Right atrium auricular region (tissue), 2 donors: ENCODE data around the gene PID1. TPM values are rescaled to one million over a fixed set of nuclear protein-coding genes. Genes with fewer than 3 reads are reported as not detected.

Source experiments
- DNase-seq: peaks from one replicate; pipeline ENCODE4 v3.0.0-alpha.2; 2019; ENCODE audit warnings: low spot score
- H3K27ac ChIP-seq, 2 donors: fragments of 200-600 bp; sonication (generic); 1 replicate in 1 of 2; 2 replicates in 1 of 2; pipeline ENCODE4 v1.5.1; 2016 to 2019
- H3K27me3 ChIP-seq, 2 donors: fragments of 200-600 bp; sonication (generic); one replicate each; pipeline versions ENCODE4 v1.5.1 to v1.6.0; 2017 to 2019
- H3K36me3 ChIP-seq: fragments of 200-600 bp; sonication (generic); one replicate; pipeline ENCODE4 v1.5.1; 2016
- H3K4me1 ChIP-seq, 2 donors: fragments of 200-600 bp; sonication (generic); one replicate each; pipeline versions ENCODE4 v1.5.1 to v1.6.0; 2017 to 2019
- H3K4me3 ChIP-seq, 2 donors: fragments of 200-600 bp; sonication (generic); 1 replicate in 1 of 2; 2 replicates in 1 of 2; pipeline ENCODE4 v1.5.1; 2017 to 2019; ENCODE audit warnings: mild to moderate bottlenecking in 1 of 2, moderate library complexity in 1 of 2
- H3K9me3 ChIP-seq, 2 donors: fragments of 200-600 bp; sonication (generic); one replicate each; pipeline ENCODE4 v1.5.1; 2019
- total RNA-seq, 2 donors: library from RNA; depleted of rRNA; stranded (reverse); fragments of >200 nt; gene quantifications; one replicate each; pipeline ENCODE4 v1.1.0, GENCODE V29; 2016
- TF ChIP-seq, protein P1 (sequence below), 2 donors: fragments of 200-600 bp; sonication (generic); IDR thresholded peaks; one replicate each; pipeline ENCODE4 v1.5.1; 2019; ENCODE audit warnings: antibody characterized with exemption in 2 of 2

PID1 gene
- total RNA-seq, 2 donors from 2014 or later: 9.1 to 24.0 TPM

DNA sequence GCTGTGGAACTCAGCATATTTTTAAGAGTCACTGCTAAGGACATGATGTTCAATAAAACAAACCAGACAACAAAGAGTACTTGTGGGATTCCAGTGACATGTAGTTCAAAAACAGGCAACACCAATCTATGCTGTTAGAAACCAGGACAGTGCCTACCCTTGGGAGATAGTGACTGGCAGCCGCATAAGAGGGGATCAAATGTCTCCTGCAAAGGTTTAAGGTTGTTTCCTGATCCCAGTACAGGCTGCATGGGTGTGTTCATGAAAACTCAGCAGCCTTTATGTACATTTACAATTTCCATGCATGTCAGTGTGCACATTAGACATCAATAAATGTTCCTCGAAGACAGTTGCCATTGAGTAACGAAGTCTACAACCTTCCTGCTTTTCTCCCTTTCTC is 183.8 kb downstream of the PID1 start:
- Histone ChIP-seq H3K4me1 (peaks cover 0 to 27% of the 10 kb centered on the region in 2 donors), H3K9me3 (peaks cover 3 to 4% of the 10 kb centered on the region in 2 donors), H3K4me3 (no peak overlapping the region), H3K27ac (no peak overlapping the region), H3K27me3 (no peaks in the 10 kb centered on the region), H3K36me3 (no peaks in the 10 kb centered on the region)
- TF ChIP-seq, protein P1, sequence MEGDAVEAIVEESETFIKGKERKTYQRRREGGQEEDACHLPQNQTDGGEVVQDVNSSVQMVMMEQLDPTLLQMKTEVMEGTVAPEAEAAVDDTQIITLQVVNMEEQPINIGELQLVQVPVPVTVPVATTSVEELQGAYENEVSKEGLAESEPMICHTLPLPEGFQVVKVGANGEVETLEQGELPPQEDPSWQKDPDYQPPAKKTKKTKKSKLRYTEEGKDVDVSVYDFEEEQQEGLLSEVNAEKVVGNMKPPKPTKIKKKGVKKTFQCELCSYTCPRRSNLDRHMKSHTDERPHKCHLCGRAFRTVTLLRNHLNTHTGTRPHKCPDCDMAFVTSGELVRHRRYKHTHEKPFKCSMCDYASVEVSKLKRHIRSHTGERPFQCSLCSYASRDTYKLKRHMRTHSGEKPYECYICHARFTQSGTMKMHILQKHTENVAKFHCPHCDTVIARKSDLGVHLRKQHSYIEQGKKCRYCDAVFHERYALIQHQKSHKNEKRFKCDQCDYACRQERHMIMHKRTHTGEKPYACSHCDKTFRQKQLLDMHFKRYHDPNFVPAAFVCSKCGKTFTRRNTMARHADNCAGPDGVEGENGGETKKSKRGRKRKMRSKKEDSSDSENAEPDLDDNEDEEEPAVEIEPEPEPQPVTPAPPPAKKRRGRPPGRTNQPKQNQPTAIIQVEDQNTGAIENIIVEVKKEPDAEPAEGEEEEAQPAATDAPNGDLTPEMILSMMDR (IDR thresholded peaks at IDR 0.05): no peak
- no peak for DNase-seq

- Histone ChIP-seq H3K36me3 (no peaks in the 10 kb centered on the region), H3K9me3 (peaks cover 5 to 6% of the 10 kb centered on the region in 2 donors), H3K4me1 (peaks cover 0 to 32% of the 10 kb centered on the region in 2 donors), H3K27ac (no peak overlapping the region), H3K27me3 (no peaks in the 10 kb centered on the region), H3K4me3 (no peak overlapping the region)
- DNase-seq: no peak
- TF ChIP-seq, protein P1 (IDR thresholded peaks at IDR 0.05): no peak
Observed at GRCh38 chr2:229085439-229085838, 185.6 kb downstream of the PID1 start.

DNA sequence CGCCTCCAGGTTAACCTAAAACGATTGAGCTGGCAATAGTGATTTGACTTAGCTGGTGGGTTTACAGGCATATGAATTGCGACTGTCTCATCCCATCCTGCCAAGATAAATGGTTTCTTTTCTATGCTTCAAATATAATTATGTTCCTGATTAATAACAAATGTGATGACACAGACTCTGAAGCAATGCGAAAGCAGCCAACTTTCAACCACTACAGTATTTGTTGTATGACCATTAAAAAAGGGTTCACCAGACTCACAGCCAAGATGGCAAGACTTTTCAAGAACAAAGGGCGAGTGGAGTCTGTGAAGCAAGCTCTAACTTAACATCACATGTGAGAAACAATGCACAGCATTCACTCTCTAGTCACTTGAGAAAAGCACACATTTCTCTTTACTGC is 186.6 kb downstream of the PID1 start:
- no peaks in the 10 kb centered on the region for H3K36me3 ChIP-seq
- no peak for DNase-seq
- peak overlapping the region; percentile 52 to 57 for H3K27ac ChIP-seq
- TF ChIP-seq, protein P1 (IDR thresholded peaks at IDR 0.05): no peak
- H3K27me3 ChIP-seq: no peaks in the 10 kb centered on the region
- H3K4me3 ChIP-seq: no peak overlapping the region
- H3K4me1 ChIP-seq: peaks cover 0 to 32% of the 10 kb centered on the region in 2 donors
- peaks cover 5 to 6% of the 10 kb centered on the region in 2 donors for H3K9me3 ChIP-seq

DNA sequence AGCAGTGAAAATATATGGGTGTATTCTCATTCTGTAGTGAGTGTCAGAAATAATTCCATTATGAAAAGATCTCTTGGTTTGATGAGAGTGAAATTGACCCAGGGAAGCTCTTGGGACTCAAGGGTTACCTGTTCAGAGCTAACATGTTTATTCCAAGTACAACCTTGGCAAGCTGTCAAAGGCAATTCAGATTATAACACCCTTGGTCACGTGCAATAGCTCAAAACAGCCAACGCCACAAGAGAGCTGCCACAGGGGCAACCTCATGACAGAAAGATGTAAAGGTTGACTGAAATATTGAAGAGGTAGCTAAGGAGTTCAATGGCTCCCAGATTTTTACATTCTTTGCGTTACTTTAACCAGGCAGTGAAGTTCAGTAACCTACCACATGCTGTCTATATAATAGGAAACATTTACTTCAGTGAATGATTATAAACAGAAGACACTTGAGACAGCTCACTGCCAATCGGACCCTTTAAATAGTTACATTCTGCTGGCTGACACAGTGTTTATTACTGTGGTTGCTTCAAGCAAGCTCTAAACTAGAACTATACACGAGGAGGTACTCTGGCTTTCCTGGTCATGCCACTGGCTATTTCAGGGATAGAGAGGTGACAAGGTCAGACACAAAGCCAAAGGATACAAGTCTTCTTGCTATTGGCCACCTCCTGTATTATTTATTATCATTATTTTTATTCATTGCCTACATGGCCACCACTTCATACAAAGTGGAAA is 187.3 kb downstream of the PID1 start:
- DNase-seq: no peak
- peaks cover 5 to 6% of the 10 kb centered on the region in 2 donors for H3K9me3 ChIP-seq
- TF ChIP-seq, protein P1 (IDR thresholded peaks at IDR 0.05): no peak
- peak overlapping the region; percentile 52 to 57 for H3K27ac ChIP-seq
- peaks cover 0 to 30% of the 10 kb centered on the region in 2 donors for H3K4me1 ChIP-seq
- H3K4me3 ChIP-seq: no peak overlapping the region
- H3K36me3 ChIP-seq: no peaks in the 10 kb centered on the region
- no peaks in the 10 kb centered on the region for H3K27me3 ChIP-seq

DNA sequence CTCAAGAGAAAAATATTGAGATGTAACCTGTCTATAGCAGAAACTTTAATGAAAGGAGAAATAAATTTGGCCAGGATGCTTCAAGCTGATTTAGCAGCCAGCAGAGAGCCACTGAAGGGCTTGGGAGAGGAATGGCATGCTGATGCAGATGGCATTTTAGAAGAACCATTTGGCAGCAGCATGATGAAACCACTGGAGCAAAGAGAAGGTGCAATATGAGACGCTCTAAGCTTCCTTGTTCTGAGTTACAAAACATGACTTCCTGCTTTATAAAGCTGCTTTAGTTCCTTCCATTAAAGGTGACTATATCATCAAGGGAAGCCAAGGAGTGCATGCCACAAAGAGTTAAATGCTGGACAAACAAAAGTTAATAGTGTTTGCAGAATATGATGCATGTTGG is 189.7 kb downstream of the PID1 start:
- TF ChIP-seq, protein P1 (IDR thresholded peaks at IDR 0.05): no peak
- Histone ChIP-seq H3K27ac (no peak overlapping the region), H3K4me3 (no peak overlapping the region), H3K36me3 (no peaks in the 10 kb centered on the region), H3K9me3 (peaks cover 5 to 7% of the 10 kb centered on the region in 2 donors), H3K27me3 (no peaks in the 10 kb centered on the region), H3K4me1 (peaks cover 0 to 7% of the 10 kb centered on the region in 2 donors)
- no peak for DNase-seq
